Fibroblast of lung (primary cell): ENCODE results near the gene EIF4B. TPM values are rescaled to one million over a fixed set of nuclear protein-coding genes. Genes with fewer than 3 reads are reported as not detected.

Experiments used
- DNase-seq, 2 donors: peaks; one replicate each; pipeline versions ENCODE4 v3.0.0 to v3.0.0-alpha.2; 2010; ENCODE audit warnings: low read depth in 2 of 2
- H2AFZ ChIP-seq: 2 replicates; pipeline ENCODE4 v1.5.1; 2012; ENCODE audit warnings: low read length, control low read depth, inconsistent platforms
- H3K27ac ChIP-seq: 2 replicates; pipeline ENCODE4 v1.5.1; 2011; ENCODE audit warnings: low read length, control low read depth; ENCODE audit not compliant: insufficient read depth
- H3K27me3 ChIP-seq: 2 replicates; pipeline ENCODE4 v1.5.1; 2011; ENCODE audit warnings: mild to moderate bottlenecking, low read length; ENCODE audit not compliant: control insufficient read depth, insufficient read depth
- H3K36me3 ChIP-seq: 2 replicates; pipeline ENCODE4 v1.5.1; 2011; ENCODE audit warnings: low read length; ENCODE audit not compliant: control insufficient read depth, insufficient read depth
- H3K4me1 ChIP-seq: 2 replicates; pipeline ENCODE4 v1.5.1; 2011; ENCODE audit warnings: low read length; ENCODE audit not compliant: control insufficient read depth, insufficient read depth; ENCODE audit errors: extremely low read depth
- H3K4me2 ChIP-seq: 2 replicates; pipeline ENCODE4 v1.5.1; 2011; ENCODE audit warnings: low read length, control low read depth; ENCODE audit not compliant: insufficient read depth; ENCODE audit errors: extremely low read depth
- H3K4me3 ChIP-seq, 4 experiments: fragments of 200-600 bp in 1 of 4; sonication (generic) in 1 of 4; replicated peaks in 1 of 4; 2 replicates each; pipeline ENCODE4 v1.5.1; 2011 to 2016; ENCODE audit warnings: low read length in 4 of 4, low read depth in 3 of 4, mild to moderate bottlenecking in 3 of 4, control low read depth in 2 of 4, inconsistent platforms in 1 of 4, mixed read lengths in 1 of 4; ENCODE audit not compliant: insufficient read depth in 1 of 4; ENCODE audit errors: control extremely low read depth in 1 of 4
- H3K79me2 ChIP-seq: 2 replicates; pipeline ENCODE4 v1.5.1; 2012; ENCODE audit warnings: mild to moderate bottlenecking, low read length, inconsistent platforms; ENCODE audit not compliant: control insufficient read depth, insufficient read depth
- H3K9ac ChIP-seq: 2 replicates; pipeline ENCODE4 v1.5.1; 2011; ENCODE audit warnings: mild to moderate bottlenecking, low read length, control low read depth; ENCODE audit not compliant: insufficient read depth
- H3K9me3 ChIP-seq: 2 replicates; pipeline ENCODE4 v1.5.1; 2012; ENCODE audit warnings: low read depth, low read length; ENCODE audit not compliant: control insufficient read depth, insufficient read depth
- H4K20me1 ChIP-seq: 2 replicates; pipeline ENCODE4 v1.5.1; 2011; ENCODE audit warnings: low read length; ENCODE audit not compliant: control insufficient read depth, insufficient read depth; ENCODE audit errors: extremely low read depth
- CTCF ChIP-seq, 2 donors: IDR thresholded peaks in 1 of 2; conservative IDR thresholded peaks in 1 of 2; 1 replicate in 1 of 2; 2 replicates in 1 of 2; pipeline ENCODE4 v1.5.1; 2011 to 2012; ENCODE audit warnings: low read length in 2 of 2, control low read depth in 1 of 2, inconsistent platforms in 1 of 2, low read depth in 1 of 2, mild to moderate bottlenecking in 1 of 2
- EZH2 ChIP-seq: IDR thresholded peaks from 2 replicates; pipeline ENCODE4 v1.5.1; 2012; ENCODE audit warnings: low read length, control low read depth, mild to moderate bottlenecking; ENCODE audit errors: missing control alignments
- polyA plus RNA-seq, 2 donors: library from polyadenylated mRNA; depleted of rRNA in 1 of 2; stranded (reverse) in 1 of 2; unstranded in 1 of 2; fragments of >200 nt; gene quantifications; 2 replicates each; pipeline ENCODE4 v1.2.1, GENCODE V29; 2011 to 2012; ENCODE audit warnings: missing spikeins in 1 of 2
- total RNA-seq: library from RNA; depleted of rRNA; stranded (reverse); fragments of >200 nt; gene quantifications from 2 replicates; pipeline ENCODE4 v1.2.1, GENCODE V29; 2014

The EIF4B gene
- total and polyA plus RNA-seq, 2 donors (not counting 1 experiment from before 2014, with no cell fraction given) = 466 to 1,180 TPM

- Histone ChIP-seq H3K36me3 (peaks cover 19% of the 10 kb centered on the region), H3K27me3 (no peaks in the 10 kb centered on the region), H3K4me2 (peak overlapping the region; percentile 97), H3K9ac (peak overlapping the region; percentile 26), H3K9me3 (no peaks in the 10 kb centered on the region), H2AFZ (no peak overlapping the region), H3K4me1 (peaks cover 37% of the 10 kb centered on the region), H4K20me1 (no peaks in the 10 kb centered on the region), H3K27ac (peak overlapping the region; percentile 95), H3K4me3 (peak overlapping the region in 3 of 4 experiments; percentile 27 to 90 (median 83)), H3K79me2 (peaks cover 25% of the 10 kb centered on the region)
- DNase-seq = peak; percentile 81 to 92
- TF ChIP-seq CTCF (conservative IDR thresholded peaks at IDR 0.05 in 1 of 2, IDR thresholded peaks at IDR 0.05 in 1 of 2; ENCODE audit: low read depth in 1 of 2, low read length in 2 of 2) (no peak), EZH2 (no peak)
Observed at GRCh38 chr12:53052419-53053217, 46.4 kb downstream of the EIF4B start.

GRCh38 chr12:53053218-53054111, 47.2 kb downstream of the EIF4B start:
- Histone ChIP-seq H4K20me1 (no peaks in the 10 kb centered on the region), H3K4me3 (peak overlapping the region in 2 of 4 experiments; percentile 6 to 46)
- DNase-seq = no peak

More at GRCh38 chr12:53053218-53054111, 47.2 kb downstream of the EIF4B start:
- peak overlapping the region; percentile 56 for H3K27ac ChIP-seq
- H3K9ac ChIP-seq = no peak overlapping the region
- H3K9me3 ChIP-seq = no peaks in the 10 kb centered on the region
- H3K4me1 ChIP-seq = peaks cover 31% of the 10 kb centered on the region
- peak overlapping the region; percentile 35 for H3K4me2 ChIP-seq
- no peaks in the 10 kb centered on the region for H3K27me3 ChIP-seq
- TF ChIP-seq EZH2 (no peak), CTCF (conservative IDR thresholded peaks at IDR 0.05 in 1 of 2, IDR thresholded peaks at IDR 0.05 in 1 of 2; ENCODE audit: low read depth in 1 of 2, low read length in 2 of 2) (peak; percentile 64 to 74)
- peaks cover 26% of the 10 kb centered on the region for H3K36me3 ChIP-seq
- H2AFZ ChIP-seq = no peak overlapping the region
- H3K79me2 ChIP-seq = peaks cover 25% of the 10 kb centered on the region
